ENCODE results near the gene PEX5L. TPM values are rescaled to one million over a fixed set of nuclear protein-coding genes. Genes with fewer than 3 reads are reported as not detected.

PEX5L gene
- total and polyA plus RNA-seq, 2 experiments from 2014 or later: 6.3 to 7.0 TPM

GRCh38 chr3:179829401-179829800 lies 207.3 kb downstream of the PEX5L start:
- no peaks in the 10 kb centered on the region for H3K36me3 Mint-ChIP-seq (ENCODE audit: low read depth)
- H3K36me3 ChIP-seq (ENCODE audit: insufficient read depth): no peaks in the 10 kb centered on the region
- no peaks in the 10 kb centered on the region for H3K27me3 ChIP-seq (ENCODE audit: insufficient read depth)
- H3K9me3 Mint-ChIP-seq: no peaks in the 10 kb centered on the region
- no peaks in the 10 kb centered on the region for H4K20me1 ChIP-seq (replicated peaks; ENCODE audit: insufficient read depth)
- H3K4me1 Mint-ChIP-seq: peaks cover 27% of the 10 kb centered on the region
- H3K27me3 Mint-ChIP-seq (ENCODE audit: insufficient read depth, low read depth, poor library complexity): peaks cover 3% of the 10 kb centered on the region
- peak; percentile 19 to 42; a peak in 2 of 4 replicates for TF ChIP-seq CTCF (conservative IDR thresholded peaks at IDR 0.05; ENCODE audit: low read depth in 2 of 2)
- TF ChIP-seq, protein P1, sequence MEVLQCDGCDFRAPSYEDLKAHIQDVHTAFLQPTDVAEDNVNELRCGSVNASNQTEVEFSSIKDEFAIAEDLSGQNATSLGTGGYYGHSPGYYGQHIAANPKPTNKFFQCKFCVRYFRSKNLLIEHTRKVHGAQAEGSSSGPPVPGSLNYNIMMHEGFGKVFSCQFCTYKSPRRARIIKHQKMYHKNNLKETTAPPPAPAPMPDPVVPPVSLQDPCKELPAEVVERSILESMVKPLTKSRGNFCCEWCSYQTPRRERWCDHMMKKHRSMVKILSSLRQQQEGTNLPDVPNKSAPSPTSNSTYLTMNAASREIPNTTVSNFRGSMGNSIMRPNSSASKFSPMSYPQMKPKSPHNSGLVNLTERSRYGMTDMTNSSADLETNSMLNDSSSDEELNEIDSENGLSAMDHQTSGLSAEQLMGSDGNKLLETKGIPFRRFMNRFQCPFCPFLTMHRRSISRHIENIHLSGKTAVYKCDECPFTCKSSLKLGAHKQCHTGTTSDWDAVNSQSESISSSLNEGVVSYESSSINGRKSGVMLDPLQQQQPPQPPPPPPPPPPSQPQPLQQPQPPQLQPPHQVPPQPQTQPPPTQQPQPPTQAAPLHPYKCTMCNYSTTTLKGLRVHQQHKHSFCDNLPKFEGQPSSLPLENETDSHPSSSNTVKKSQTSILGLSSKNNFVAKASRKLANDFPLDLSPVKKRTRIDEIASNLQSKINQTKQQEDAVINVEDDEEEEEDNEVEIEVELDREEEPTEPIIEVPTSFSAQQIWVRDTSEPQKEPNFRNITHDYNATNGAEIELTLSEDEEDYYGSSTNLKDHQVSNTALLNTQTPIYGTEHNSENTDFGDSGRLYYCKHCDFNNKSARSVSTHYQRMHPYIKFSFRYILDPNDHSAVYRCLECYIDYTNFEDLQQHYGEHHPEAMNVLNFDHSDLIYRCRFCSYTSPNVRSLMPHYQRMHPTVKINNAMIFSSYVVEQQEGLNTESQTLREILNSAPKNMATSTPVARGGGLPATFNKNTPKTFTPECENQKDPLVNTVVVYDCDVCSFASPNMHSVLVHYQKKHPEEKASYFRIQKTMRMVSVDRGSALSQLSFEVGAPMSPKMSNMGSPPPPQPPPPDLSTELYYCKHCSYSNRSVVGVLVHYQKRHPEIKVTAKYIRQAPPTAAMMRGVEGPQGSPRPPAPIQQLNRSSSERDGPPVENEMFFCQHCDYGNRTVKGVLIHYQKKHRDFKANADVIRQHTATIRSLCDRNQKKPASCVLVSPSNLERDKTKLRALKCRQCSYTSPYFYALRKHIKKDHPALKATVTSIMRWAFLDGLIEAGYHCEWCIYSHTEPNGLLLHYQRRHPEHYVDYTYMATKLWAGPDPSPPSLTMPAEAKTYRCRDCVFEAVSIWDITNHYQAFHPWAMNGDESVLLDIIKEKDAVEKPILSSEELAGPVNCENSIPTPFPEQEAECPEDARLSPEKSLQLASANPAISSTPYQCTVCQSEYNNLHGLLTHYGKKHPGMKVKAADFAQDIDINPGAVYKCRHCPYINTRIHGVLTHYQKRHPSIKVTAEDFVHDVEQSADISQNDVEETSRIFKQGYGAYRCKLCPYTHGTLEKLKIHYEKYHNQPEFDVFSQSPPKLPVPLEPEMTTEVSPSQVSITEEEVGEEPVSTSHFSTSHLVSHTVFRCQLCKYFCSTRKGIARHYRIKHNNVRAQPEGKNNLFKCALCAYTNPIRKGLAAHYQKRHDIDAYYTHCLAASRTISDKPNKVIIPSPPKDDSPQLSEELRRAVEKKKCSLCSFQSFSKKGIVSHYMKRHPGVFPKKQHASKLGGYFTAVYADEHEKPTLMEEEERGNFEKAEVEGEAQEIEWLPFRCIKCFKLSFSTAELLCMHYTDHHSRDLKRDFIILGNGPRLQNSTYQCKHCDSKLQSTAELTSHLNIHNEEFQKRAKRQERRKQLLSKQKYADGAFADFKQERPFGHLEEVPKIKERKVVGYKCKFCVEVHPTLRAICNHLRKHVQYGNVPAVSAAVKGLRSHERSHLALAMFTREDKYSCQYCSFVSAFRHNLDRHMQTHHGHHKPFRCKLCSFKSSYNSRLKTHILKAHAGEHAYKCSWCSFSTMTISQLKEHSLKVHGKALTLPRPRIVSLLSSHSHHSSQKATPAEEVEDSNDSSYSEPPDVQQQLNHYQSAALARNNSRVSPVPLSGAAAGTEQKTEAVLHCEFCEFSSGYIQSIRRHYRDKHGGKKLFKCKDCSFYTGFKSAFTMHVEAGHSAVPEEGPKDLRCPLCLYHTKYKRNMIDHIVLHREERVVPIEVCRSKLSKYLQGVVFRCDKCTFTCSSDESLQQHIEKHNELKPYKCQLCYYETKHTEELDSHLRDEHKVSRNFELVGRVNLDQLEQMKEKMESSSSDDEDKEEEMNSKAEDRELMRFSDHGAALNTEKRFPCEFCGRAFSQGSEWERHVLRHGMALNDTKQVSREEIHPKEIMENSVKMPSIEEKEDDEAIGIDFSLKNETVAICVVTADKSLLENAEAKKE (CRISPR knock-in tag; IDR thresholded peaks at IDR 0.05): no peak
- no peak overlapping the region for H3K4me3 Mint-ChIP-seq
- no peak overlapping the region for H3K27ac Mint-ChIP-seq
- peaks cover 14% of the 10 kb centered on the region; the same call in 1 of the 2 replicates for H3K9me2 ChIP-seq (ENCODE audit: insufficient read depth)
- no peaks in the 10 kb centered on the region for H3F3A ChIP-seq (replicated peaks; ENCODE audit: low read depth)
- DNase-seq (ENCODE audit: low spot score) (peak; percentile 45), ATAC-seq (peak; percentile 70)
- no peaks in the 10 kb centered on the region for H3K79me2 ChIP-seq (replicated peaks; ENCODE audit: insufficient read depth)
- H3K4me2 ChIP-seq: no peak overlapping the region
- no peak overlapping the region for H2AFZ ChIP-seq
- H3K27ac ChIP-seq (ENCODE audit: low read depth): no peak overlapping the region
- peaks cover 12% of the 10 kb centered on the region for H3K4me1 ChIP-seq (ENCODE audit: insufficient read depth)
- H3K4me3 ChIP-seq: no peak overlapping the region

- H3K9me3 Mint-ChIP-seq: no peaks in the 10 kb centered on the region
- H3K4me3 Mint-ChIP-seq: no peak overlapping the region
- H3K9me2 ChIP-seq (ENCODE audit: insufficient read depth): peaks cover 8% of the 10 kb centered on the region; the same call in 1 of the 2 replicates
- H4K20me1 ChIP-seq (replicated peaks; ENCODE audit: insufficient read depth): no peaks in the 10 kb centered on the region
- no peaks in the 10 kb centered on the region for H3K36me3 Mint-ChIP-seq (ENCODE audit: low read depth)
- DNase-seq (ENCODE audit: low spot score) (no peak), ATAC-seq (no peak)
- peaks cover 12% of the 10 kb centered on the region for H3K4me1 ChIP-seq (ENCODE audit: insufficient read depth)
- no peaks in the 10 kb centered on the region for H3K36me3 ChIP-seq (ENCODE audit: insufficient read depth)
- no peaks in the 10 kb centered on the region for H3K27me3 ChIP-seq (ENCODE audit: insufficient read depth)
- H3K27ac Mint-ChIP-seq: no peak overlapping the region
- no peaks in the 10 kb centered on the region for H3F3A ChIP-seq (replicated peaks; ENCODE audit: low read depth)
- H2AFZ ChIP-seq: no peak overlapping the region
- H3K27ac ChIP-seq (ENCODE audit: low read depth): no peak overlapping the region
- H3K79me2 ChIP-seq (replicated peaks; ENCODE audit: insufficient read depth): no peaks in the 10 kb centered on the region
- no peak overlapping the region for H3K4me2 ChIP-seq
- H3K27me3 Mint-ChIP-seq (ENCODE audit: insufficient read depth, low read depth, poor library complexity): peaks cover 3% of the 10 kb centered on the region
- no peak overlapping the region for H3K4me3 ChIP-seq
- peaks cover 27% of the 10 kb centered on the region for H3K4me1 Mint-ChIP-seq
- no peak for TF ChIP-seq POLR2AphosphoS5 (IDR thresholded peaks at IDR 0.05; ENCODE audit: low read depth)
- TF ChIP-seq EZH2phosphoT487 (IDR thresholded peaks at IDR 0.05; ENCODE audit: unreplicated experiment): no peak
- no peak for TF ChIP-seq STAT1 (IDR thresholded peaks at IDR 0.05; ENCODE audit: unreplicated experiment)
Observed at GRCh38 chr3:179828738-179829137, 208.0 kb downstream of the PEX5L start.
